ENCODE results near the gene OTULIN.

OTULIN gene

GRCh38 chr5:14669415-14669814, 4.9 kb downstream of the OTULIN start:
- DNase-seq, result no peak

- DNase-seq, result no peak
Measured at GRCh38 chr5:14669975-14670374, 5.5 kb downstream of the OTULIN start.

- peak; percentile 75 for DNase-seq
Measured at GRCh38 chr5:14671414-14671813, 6.9 kb downstream of the OTULIN start.

GRCh38 chr5:14672082-14672481, 7.6 kb downstream of the OTULIN start:
- DNase-seq, result no peak

- DNase-seq, result no peak
Measured at GRCh38 chr5:14672484-14673394, 8.2 kb downstream of the OTULIN start.

- DNase-seq, result no peak
Measured at GRCh38 chr5:14673443-14673842, 8.9 kb downstream of the OTULIN start.

GRCh38 chr5:14674983-14675854, 10.7 kb downstream of the OTULIN start:
- no peak for DNase-seq

GRCh38 chr5:14675865-14676300, 11.4 kb downstream of the OTULIN start:
- DNase-seq, result no peak

- DNase-seq, result no peak
Measured at GRCh38 chr5:14676320-14676719, 11.8 kb downstream of the OTULIN start.

GRCh38 chr5:14678773-14679334, 14.3 kb downstream of the OTULIN start:
- no peak for DNase-seq

GRCh38 chr5:14679595-14679994, 15.1 kb downstream of the OTULIN start:
- DNase-seq, result no peak

GRCh38 chr5:14681236-14681752, 16.8 kb downstream of the OTULIN start:
- no peak for DNase-seq

- DNase-seq, result no peak
Measured at GRCh38 chr5:14683906-14684455, 19.5 kb downstream of the OTULIN start.

- no peak for DNase-seq
Measured at GRCh38 chr5:14684757-14685156, 20.2 kb downstream of the OTULIN start.

GRCh38 chr5:14685757-14686156, 21.2 kb downstream of the OTULIN start:
- peak; percentile 83 for DNase-seq

GRCh38 chr5:14686517-14686916, 22.0 kb downstream of the OTULIN start:
- no peak for DNase-seq

- no peak for DNase-seq
Measured at GRCh38 chr5:14687023-14687665, 22.6 kb downstream of the OTULIN start.

GRCh38 chr5:14693070-14693469, 28.6 kb downstream of the OTULIN start:
- DNase-seq, result no peak

- DNase-seq, result no peak
Measured at GRCh38 chr5:14695152-14695551, 30.6 kb downstream of the OTULIN start.

GRCh38 chr5:14696057-14696456, 31.5 kb downstream of the OTULIN start:
- no peak for DNase-seq

GRCh38 chr5:14696851-14697250, 32.3 kb downstream of the OTULIN start:
- DNase-seq, result no peak

- no peak for DNase-seq
Measured at GRCh38 chr5:14698495-14698894, 34.0 kb downstream of the OTULIN start.

All from DMS53 (cell line).